GM12891 (cell line): ENCODE data around the gene APLP1.
"Not testable (repeated sequence)": the region's sequence is repeated elsewhere in the genome, so short reads cannot be mapped to it uniquely, and the experiment has no call there.

Source experiments
- DNase-seq: peaks from one replicate; pipeline ENCODE4 v3.0.0; 2011; ENCODE audit warnings: low spot score; ENCODE audit not compliant: insufficient read length
- FAIRE-seq: peaks from 2 replicates; lab custom pipeline; 2011; peaks lifted over from hg19 to GRCh38; lab: Jason Lieb, UNC
- PAX5 ChIP-seq: IDR thresholded peaks from 2 replicates; pipeline ENCODE4 v1.6.1; 2011; ENCODE audit warnings: low read length, moderate library complexity, mild to moderate bottlenecking; ENCODE audit not compliant: insufficient read depth, severe bottlenecking
- POLR2A ChIP-seq: IDR thresholded peaks from 2 replicates; pipeline ENCODE4 v1.6.1; 2011; ENCODE audit warnings: low read depth, low read length, control low read depth
- POLR2AphosphoS5 ChIP-seq: IDR thresholded peaks from 2 replicates; pipeline ENCODE4 v1.6.1; 2011; ENCODE audit warnings: low read depth, low read length, control low read depth
- POU2F2 ChIP-seq: IDR thresholded peaks from 2 replicates; pipeline ENCODE4 v1.6.1; 2011; ENCODE audit warnings: low read depth, mild to moderate bottlenecking, control low read depth, low read length, moderate library complexity
- SPI1 ChIP-seq: IDR thresholded peaks from 2 replicates; pipeline ENCODE4 v1.6.1; 2011; ENCODE audit warnings: low read depth, low read length, control low read depth
- TAF1 ChIP-seq: IDR thresholded peaks from 2 replicates; pipeline ENCODE4 v1.6.1; 2011; ENCODE audit warnings: low read depth, low read length, control low read depth

Gene APLP1

GRCh38 chr19:35890113-35890650 is 21.8 kb downstream of the APLP1 start:
- TF ChIP-seq POLR2AphosphoS5 (peak; percentile 64), PAX5 (no peak), SPI1 (no peak), TAF1 (no peak), POLR2A (peak; percentile 22; the same call in 1 of the 2 replicates)
- DNase-seq (no peak), FAIRE-seq (no peak)

- DNase-seq, FAIRE-seq: not testable (repeated sequence)
- 0 out of 2 replicates have a peak, but pooled peaks have one; percentile 9 for TF ChIP-seq POLR2A
- peak; percentile 55; the same call in 1 of the 2 replicates for TF ChIP-seq POLR2AphosphoS5
Observed at GRCh38 chr19:35891819-35892218, 23.4 kb downstream of the APLP1 start.

GRCh38 chr19:35894342-35894741 is 26.0 kb downstream of the APLP1 start:
- FAIRE-seq (no peak), DNase-seq (no peak)
- no peak for TF ChIP-seq PAX5
- TF ChIP-seq POLR2A = no peak
- no peak; the same call in 1 of the 2 replicates for TF ChIP-seq POLR2AphosphoS5
- no peak for TF ChIP-seq TAF1
- no peak for TF ChIP-seq SPI1
- no peak for TF ChIP-seq POU2F2

GRCh38 chr19:35895911-35896642 is 27.7 kb downstream of the APLP1 start:
- TF ChIP-seq POLR2A (no peak), SPI1 (no peak), POU2F2 (no peak), PAX5 (no peak), TAF1 (no peak), POLR2AphosphoS5 (no peak)
- FAIRE-seq = no peak

GRCh38 chr19:35896643-35897040 is 28.3 kb downstream of the APLP1 start:
- DNase-seq = no peak
- no peak for TF ChIP-seq POLR2A
- no peak for FAIRE-seq

More at GRCh38 chr19:35895911-35896642, 27.7 kb downstream of the APLP1 start:
- no peak for DNase-seq

- TF ChIP-seq POLR2AphosphoS5 (no peak), POU2F2 (no peak), POLR2A (no peak), TAF1 (no peak), PAX5 (no peak), SPI1 (no peak)
- no peak for DNase-seq
- FAIRE-seq = no peak
Observed at GRCh38 chr19:35897706-35898451, 29.5 kb downstream of the APLP1 start.

- FAIRE-seq (peak; percentile 58), DNase-seq (no peak)
- TF ChIP-seq POLR2AphosphoS5 (0 out of 2 replicates have a peak, but pooled peaks have one; percentile 14), TAF1 (no peak)
Observed at GRCh38 chr19:35898499-35898809, 30.1 kb downstream of the APLP1 start.

GRCh38 chr19:35899547-35900214 is 31.3 kb downstream of the APLP1 start:
- peak; percentile 21; the same call in 1 of the 2 replicates for TF ChIP-seq POLR2AphosphoS5
- TF ChIP-seq PAX5 = peak; percentile 99
- TF ChIP-seq SPI1 = no peak
- peak; percentile 98 for FAIRE-seq
- DNase-seq = peak; percentile 93

GRCh38 chr19:35901055-35901644 is 32.8 kb downstream of the APLP1 start:
- FAIRE-seq (peak; percentile 23), DNase-seq (no peak)
- TF ChIP-seq POU2F2 = no peak
- no peak for TF ChIP-seq POLR2AphosphoS5
- no peak for TF ChIP-seq SPI1
- TF ChIP-seq PAX5 = no peak
- TF ChIP-seq POLR2A = no peak
- no peak for TF ChIP-seq TAF1

- TF ChIP-seq POLR2AphosphoS5 (peak; percentile 50; the same call in 1 of the 2 replicates), POLR2A (peak; percentile 78), SPI1 (no peak), POU2F2 (no peak), TAF1 (0 out of 2 replicates have a peak, but pooled peaks have one; percentile 21), PAX5 (no peak)
- DNase-seq (no peak), FAIRE-seq (peak; percentile 95)
Observed at GRCh38 chr19:35901854-35902661, 33.7 kb downstream of the APLP1 start, which contains the start of gene HCST. Gene HCST (plus strand): TSS chr19:35902529. CDS start chr19:35902594, 65 bp downstream.
